ENCODE data around the gene PLEKHG4.

PLEKHG4 gene

GRCh38 chr16:67279296-67280089, at the start of gene PLEKHG4:
Gene PLEKHG4, plus strand, starts transcription at chr16:67279532. Its CDS starts 513 bp downstream, at chr16:67280045.
- Histone ChIP-seq H3K9ac (ENCODE audit: low read length in 2 of 2) (peak within 1 kb of the TSS in 1 of 2 donors; percentile 42), H3K27me3 (ENCODE audit: control insufficient read depth in 1 of 2, insufficient read depth in 2 of 2, low read length in 2 of 2) (no peaks in the 10 kb centered on the region), H3K4me1 (ENCODE audit: control insufficient read depth, insufficient read depth, low read length) (peaks cover 21% of the 10 kb centered on the region), H3K4me3 (ENCODE audit: low read length in 2 of 2) (peak within 1 kb of the TSS; percentile 40 to 72), H3K36me3 (ENCODE audit: control insufficient read depth in 2 of 2, insufficient read depth in 2 of 2, low read length in 2 of 2) (peaks cover 0 to 2% of the 10 kb centered on the region in 2 donors), H3K27ac (ENCODE audit: low read length) (no peak within 1 kb of the TSS), H3K9me3 (ENCODE audit: control insufficient read depth in 2 of 2, low read length in 2 of 2) (no peaks in the 10 kb centered on the region)

GRCh38 chr16:67229906-67230808, 49.2 kb upstream of the PLEKHG4 start:
- Histone ChIP-seq H3K4me3 (ENCODE audit: low read length in 2 of 2) (no peak overlapping the region), H3K27ac (ENCODE audit: low read length) (no peak overlapping the region), H3K9me3 (ENCODE audit: control insufficient read depth in 2 of 2, low read length in 2 of 2) (no peaks in the 10 kb centered on the region), H3K36me3 (ENCODE audit: control insufficient read depth in 2 of 2, insufficient read depth in 2 of 2, low read length in 2 of 2) (peaks cover 24 to 37% of the 10 kb centered on the region in 2 donors), H3K27me3 (ENCODE audit: control insufficient read depth in 1 of 2, insufficient read depth in 2 of 2, low read length in 2 of 2) (no peaks in the 10 kb centered on the region), H3K4me1 (ENCODE audit: control insufficient read depth, insufficient read depth, low read length) (peaks cover 22% of the 10 kb centered on the region), H3K9ac (ENCODE audit: low read length in 2 of 2) (no peak overlapping the region)

- Histone ChIP-seq H3K9ac (ENCODE audit: low read length in 2 of 2) (no peak overlapping the region), H3K27me3 (ENCODE audit: control insufficient read depth in 1 of 2, insufficient read depth in 2 of 2, low read length in 2 of 2) (no peaks in the 10 kb centered on the region), H3K9me3 (ENCODE audit: control insufficient read depth in 2 of 2, low read length in 2 of 2) (no peaks in the 10 kb centered on the region), H3K27ac (ENCODE audit: low read length) (no peak overlapping the region), H3K36me3 (ENCODE audit: control insufficient read depth in 2 of 2, insufficient read depth in 2 of 2, low read length in 2 of 2) (peaks cover 28 to 43% of the 10 kb centered on the region in 2 donors), H3K4me1 (ENCODE audit: control insufficient read depth, insufficient read depth, low read length) (peaks cover 16% of the 10 kb centered on the region), H3K4me3 (ENCODE audit: low read length in 2 of 2) (no peak overlapping the region)
Measured at GRCh38 chr16:67230809-67231660, 48.3 kb upstream of the PLEKHG4 start.

- peaks cover 30 to 56% of the 10 kb centered on the region in 2 donors for H3K36me3 ChIP-seq (ENCODE audit: control insufficient read depth in 2 of 2, insufficient read depth in 2 of 2, low read length in 2 of 2)
- no peak overlapping the region for H3K4me3 ChIP-seq (ENCODE audit: low read length in 2 of 2)
- H3K4me1 ChIP-seq (ENCODE audit: control insufficient read depth, insufficient read depth, low read length): no peaks in the 10 kb centered on the region
- no peak overlapping the region for H3K27ac ChIP-seq (ENCODE audit: low read length)
- no peak overlapping the region for H3K9ac ChIP-seq (ENCODE audit: low read length in 2 of 2)
- H3K9me3 ChIP-seq (ENCODE audit: control insufficient read depth in 2 of 2, low read length in 2 of 2): no peaks in the 10 kb centered on the region
- no peaks in the 10 kb centered on the region for H3K27me3 ChIP-seq (ENCODE audit: control insufficient read depth in 1 of 2, insufficient read depth in 2 of 2, low read length in 2 of 2)
Measured at GRCh38 chr16:67233596-67233995, 45.7 kb upstream of the PLEKHG4 start.

GRCh38 chr16:67234180-67234597, 45.1 kb upstream of the PLEKHG4 start:
- no peak overlapping the region for H3K27ac ChIP-seq (ENCODE audit: low read length)
- H3K9ac ChIP-seq (ENCODE audit: low read length in 2 of 2): no peak overlapping the region
- peaks cover 24 to 54% of the 10 kb centered on the region in 2 donors for H3K36me3 ChIP-seq (ENCODE audit: control insufficient read depth in 2 of 2, insufficient read depth in 2 of 2, low read length in 2 of 2)
- no peak overlapping the region for H3K4me3 ChIP-seq (ENCODE audit: low read length in 2 of 2)
- no peaks in the 10 kb centered on the region for H3K9me3 ChIP-seq (ENCODE audit: control insufficient read depth in 2 of 2, low read length in 2 of 2)
- no peaks in the 10 kb centered on the region for H3K27me3 ChIP-seq (ENCODE audit: control insufficient read depth in 1 of 2, insufficient read depth in 2 of 2, low read length in 2 of 2)
- H3K4me1 ChIP-seq (ENCODE audit: control insufficient read depth, insufficient read depth, low read length): no peaks in the 10 kb centered on the region

- Histone ChIP-seq H3K4me3 (ENCODE audit: low read length in 2 of 2) (no peak overlapping the region), H3K27me3 (ENCODE audit: control insufficient read depth in 1 of 2, insufficient read depth in 2 of 2, low read length in 2 of 2) (no peaks in the 10 kb centered on the region), H3K27ac (ENCODE audit: low read length) (no peak overlapping the region), H3K36me3 (ENCODE audit: control insufficient read depth in 2 of 2, insufficient read depth in 2 of 2, low read length in 2 of 2) (peaks cover 9 to 40% of the 10 kb centered on the region in 2 donors), H3K4me1 (ENCODE audit: control insufficient read depth, insufficient read depth, low read length) (peaks cover 4% of the 10 kb centered on the region), H3K9me3 (ENCODE audit: control insufficient read depth in 2 of 2, low read length in 2 of 2) (no peaks in the 10 kb centered on the region), H3K9ac (ENCODE audit: low read length in 2 of 2) (no peak overlapping the region)
Measured at GRCh38 chr16:67235816-67236562, 43.3 kb upstream of the PLEKHG4 start.

- H3K36me3 ChIP-seq (ENCODE audit: control insufficient read depth in 2 of 2, insufficient read depth in 2 of 2, low read length in 2 of 2): peaks cover 9 to 32% of the 10 kb centered on the region in 2 donors
- H3K9ac ChIP-seq (ENCODE audit: low read length in 2 of 2): no peak overlapping the region
- H3K9me3 ChIP-seq (ENCODE audit: control insufficient read depth in 2 of 2, low read length in 2 of 2): no peaks in the 10 kb centered on the region
- H3K4me3 ChIP-seq (ENCODE audit: low read length in 2 of 2): no peak overlapping the region
- no peak overlapping the region for H3K27ac ChIP-seq (ENCODE audit: low read length)
- H3K4me1 ChIP-seq (ENCODE audit: control insufficient read depth, insufficient read depth, low read length): peaks cover 8% of the 10 kb centered on the region
- no peaks in the 10 kb centered on the region for H3K27me3 ChIP-seq (ENCODE audit: control insufficient read depth in 1 of 2, insufficient read depth in 2 of 2, low read length in 2 of 2)
Measured at GRCh38 chr16:67236563-67237395, 42.6 kb upstream of the PLEKHG4 start.

GRCh38 chr16:67237396-67238277, 41.7 kb upstream of the PLEKHG4 start:
- Histone ChIP-seq H3K27me3 (ENCODE audit: control insufficient read depth in 1 of 2, insufficient read depth in 2 of 2, low read length in 2 of 2) (no peaks in the 10 kb centered on the region), H3K4me3 (ENCODE audit: low read length in 2 of 2) (no peak overlapping the region), H3K9ac (ENCODE audit: low read length in 2 of 2) (no peak overlapping the region), H3K36me3 (ENCODE audit: control insufficient read depth in 2 of 2, insufficient read depth in 2 of 2, low read length in 2 of 2) (peaks cover 9 to 29% of the 10 kb centered on the region in 2 donors), H3K27ac (ENCODE audit: low read length) (no peak overlapping the region), H3K4me1 (ENCODE audit: control insufficient read depth, insufficient read depth, low read length) (peaks cover 8% of the 10 kb centered on the region), H3K9me3 (ENCODE audit: control insufficient read depth in 2 of 2, low read length in 2 of 2) (no peaks in the 10 kb centered on the region)

GRCh38 chr16:67238278-67238575, 41.1 kb upstream of the PLEKHG4 start:
- Histone ChIP-seq H3K27ac (ENCODE audit: low read length) (no peak overlapping the region), H3K4me3 (ENCODE audit: low read length in 2 of 2) (no peak overlapping the region), H3K36me3 (ENCODE audit: control insufficient read depth in 2 of 2, insufficient read depth in 2 of 2, low read length in 2 of 2) (peaks cover 9 to 29% of the 10 kb centered on the region in 2 donors)

More at GRCh38 chr16:67238278-67238575, 41.1 kb upstream of the PLEKHG4 start:
- no peaks in the 10 kb centered on the region for H3K27me3 ChIP-seq (ENCODE audit: control insufficient read depth in 1 of 2, insufficient read depth in 2 of 2, low read length in 2 of 2)
- H3K9me3 ChIP-seq (ENCODE audit: control insufficient read depth in 2 of 2, low read length in 2 of 2): no peaks in the 10 kb centered on the region
- H3K4me1 ChIP-seq (ENCODE audit: control insufficient read depth, insufficient read depth, low read length): peaks cover 8% of the 10 kb centered on the region
- H3K9ac ChIP-seq (ENCODE audit: low read length in 2 of 2): no peak overlapping the region
